Fibroblast of lung (primary cell): ENCODE results near the gene ISG15. TPM values are rescaled to one million over a fixed set of nuclear protein-coding genes. Genes with fewer than 3 reads are reported as not detected.

Source experiments
- DNase-seq, 2 donors: peaks; one replicate each; pipeline versions ENCODE4 v3.0.0 to v3.0.0-alpha.2; 2010; ENCODE audit warnings: low read depth in 2 of 2
- H2AFZ ChIP-seq: 2 replicates; pipeline ENCODE4 v1.5.1; 2012; ENCODE audit warnings: low read length, control low read depth, inconsistent platforms
- H3K27ac ChIP-seq: 2 replicates; pipeline ENCODE4 v1.5.1; 2011; ENCODE audit warnings: low read length, control low read depth; ENCODE audit not compliant: insufficient read depth
- H3K27me3 ChIP-seq: 2 replicates; pipeline ENCODE4 v1.5.1; 2011; ENCODE audit warnings: mild to moderate bottlenecking, low read length; ENCODE audit not compliant: control insufficient read depth, insufficient read depth
- H3K36me3 ChIP-seq: 2 replicates; pipeline ENCODE4 v1.5.1; 2011; ENCODE audit warnings: low read length; ENCODE audit not compliant: control insufficient read depth, insufficient read depth
- H3K4me1 ChIP-seq: 2 replicates; pipeline ENCODE4 v1.5.1; 2011; ENCODE audit warnings: low read length; ENCODE audit not compliant: control insufficient read depth, insufficient read depth; ENCODE audit errors: extremely low read depth
- H3K4me2 ChIP-seq: 2 replicates; pipeline ENCODE4 v1.5.1; 2011; ENCODE audit warnings: low read length, control low read depth; ENCODE audit not compliant: insufficient read depth; ENCODE audit errors: extremely low read depth
- H3K4me3 ChIP-seq, 4 experiments: fragments of 200-600 bp in 1 of 4; sonication (generic) in 1 of 4; replicated peaks in 1 of 4; 2 replicates each; pipeline ENCODE4 v1.5.1; 2011 to 2016; ENCODE audit warnings: low read length in 4 of 4, low read depth in 3 of 4, mild to moderate bottlenecking in 3 of 4, control low read depth in 2 of 4, inconsistent platforms in 1 of 4, mixed read lengths in 1 of 4; ENCODE audit not compliant: insufficient read depth in 1 of 4; ENCODE audit errors: control extremely low read depth in 1 of 4
- H3K79me2 ChIP-seq: 2 replicates; pipeline ENCODE4 v1.5.1; 2012; ENCODE audit warnings: mild to moderate bottlenecking, low read length, inconsistent platforms; ENCODE audit not compliant: control insufficient read depth, insufficient read depth
- H3K9ac ChIP-seq: 2 replicates; pipeline ENCODE4 v1.5.1; 2011; ENCODE audit warnings: mild to moderate bottlenecking, low read length, control low read depth; ENCODE audit not compliant: insufficient read depth
- H3K9me3 ChIP-seq: 2 replicates; pipeline ENCODE4 v1.5.1; 2012; ENCODE audit warnings: low read depth, low read length; ENCODE audit not compliant: control insufficient read depth, insufficient read depth
- H4K20me1 ChIP-seq: 2 replicates; pipeline ENCODE4 v1.5.1; 2011; ENCODE audit warnings: low read length; ENCODE audit not compliant: control insufficient read depth, insufficient read depth; ENCODE audit errors: extremely low read depth
- CTCF ChIP-seq, 2 donors: IDR thresholded peaks in 1 of 2; conservative IDR thresholded peaks in 1 of 2; 1 replicate in 1 of 2; 2 replicates in 1 of 2; pipeline ENCODE4 v1.5.1; 2011 to 2012; ENCODE audit warnings: low read length in 2 of 2, control low read depth in 1 of 2, inconsistent platforms in 1 of 2, low read depth in 1 of 2, mild to moderate bottlenecking in 1 of 2
- EZH2 ChIP-seq: IDR thresholded peaks from 2 replicates; pipeline ENCODE4 v1.5.1; 2012; ENCODE audit warnings: low read length, control low read depth, mild to moderate bottlenecking; ENCODE audit errors: missing control alignments
- polyA plus RNA-seq, 2 donors: library from polyadenylated mRNA; depleted of rRNA in 1 of 2; stranded (reverse) in 1 of 2; unstranded in 1 of 2; fragments of >200 nt; gene quantifications; 2 replicates each; pipeline ENCODE4 v1.2.1, GENCODE V29; 2011 to 2012; ENCODE audit warnings: missing spikeins in 1 of 2
- total RNA-seq: library from RNA; depleted of rRNA; stranded (reverse); fragments of >200 nt; gene quantifications from 2 replicates; pipeline ENCODE4 v1.2.1, GENCODE V29; 2014

The ISG15 gene
- total and polyA plus RNA-seq, 2 donors (not counting 1 experiment from before 2014, with no cell fraction given), result 24.2 to 93.3 TPM

GRCh38 chr1:997993-998744 is 15.1 kb upstream of the ISG15 start:
- no peaks in the 10 kb centered on the region for H4K20me1 ChIP-seq
- H2AFZ ChIP-seq, result no peak overlapping the region
- H3K27me3 ChIP-seq, result peaks cover 17% of the 10 kb centered on the region
- H3K9me3 ChIP-seq, result no peaks in the 10 kb centered on the region
- no peak overlapping the region for H3K4me2 ChIP-seq
- no peak overlapping the region for H3K4me3 ChIP-seq
- TF ChIP-seq EZH2, result peak; percentile 85
- no peak for TF ChIP-seq CTCF (conservative IDR thresholded peaks at IDR 0.05 in 1 of 2, IDR thresholded peaks at IDR 0.05 in 1 of 2; ENCODE audit: low read depth in 1 of 2, low read length in 2 of 2)
- peaks cover 2% of the 10 kb centered on the region for H3K4me1 ChIP-seq
- no peak overlapping the region for H3K27ac ChIP-seq
- no peaks in the 10 kb centered on the region for H3K79me2 ChIP-seq
- DNase-seq, result no peak
- H3K9ac ChIP-seq, result no peak overlapping the region
- H3K36me3 ChIP-seq, result no peaks in the 10 kb centered on the region

GRCh38 chr1:998745-998994 is 14.6 kb upstream of the ISG15 start:
- H3K4me3 ChIP-seq, result peak overlapping the region in 1 of 4 experiments; percentile 48
- H3K9ac ChIP-seq, result peak overlapping the region; percentile 89
- TF ChIP-seq CTCF (conservative IDR thresholded peaks at IDR 0.05 in 1 of 2, IDR thresholded peaks at IDR 0.05 in 1 of 2; ENCODE audit: low read depth in 1 of 2, low read length in 2 of 2), result no peak
- TF ChIP-seq EZH2, result no peak
- no peaks in the 10 kb centered on the region for H4K20me1 ChIP-seq
- no peak overlapping the region for H2AFZ ChIP-seq
- H3K36me3 ChIP-seq, result no peaks in the 10 kb centered on the region
- H3K9me3 ChIP-seq, result no peaks in the 10 kb centered on the region
- H3K79me2 ChIP-seq, result no peaks in the 10 kb centered on the region
- peaks cover 2% of the 10 kb centered on the region for H3K4me1 ChIP-seq
- H3K27me3 ChIP-seq, result peaks cover 17% of the 10 kb centered on the region
- H3K27ac ChIP-seq, result no peak overlapping the region
- DNase-seq, result peak in 1 of 2 donors; percentile 57
- peak overlapping the region; percentile 32 for H3K4me2 ChIP-seq

- no peak overlapping the region for H2AFZ ChIP-seq
- no peaks in the 10 kb centered on the region for H4K20me1 ChIP-seq
- H3K9ac ChIP-seq, result peak overlapping the region; percentile 89
- H3K4me2 ChIP-seq, result peak overlapping the region; percentile 40
- H3K27me3 ChIP-seq, result peaks cover 17% of the 10 kb centered on the region
- peaks cover 2% of the 10 kb centered on the region for H3K4me1 ChIP-seq
- H3K27ac ChIP-seq, result no peak overlapping the region
- no peak for DNase-seq
- no peaks in the 10 kb centered on the region for H3K36me3 ChIP-seq
- no peaks in the 10 kb centered on the region for H3K79me2 ChIP-seq
- TF ChIP-seq CTCF (conservative IDR thresholded peaks at IDR 0.05 in 1 of 2, IDR thresholded peaks at IDR 0.05 in 1 of 2; ENCODE audit: low read depth in 1 of 2, low read length in 2 of 2), result no peak
- TF ChIP-seq EZH2, result peak; percentile 91
- no peaks in the 10 kb centered on the region for H3K9me3 ChIP-seq
- peak overlapping the region in 1 of 4 experiments; percentile 48 for H3K4me3 ChIP-seq
These were observed 14.1 kb upstream of the ISG15 start for GRCh38 chr1:998995-999724.
